OCI-LY3 (cell line): ENCODE results near the gene SLC16A7.

Experiments
- H2AFZ ChIP-seq: fragments of 200-600, 300-600 bp; shearing (Covaris generic); 2 replicates; pipeline ENCODE4 v1.6.0; 2014; ENCODE audit warnings: antibody characterized with exemption, low read depth, low read length
- H3K27ac ChIP-seq: fragments of 200-600, 300-600 bp; sonication (generic); 2 replicates; pipeline ENCODE4 v1.5.1; 2014; ENCODE audit warnings: mild to moderate bottlenecking, low read length, moderate library complexity, mixed read lengths
- H3K27me3 ChIP-seq: fragments of 200-600, 300-600 bp; sonication (generic); 2 replicates; pipeline ENCODE4 v1.6.1; 2014; ENCODE audit warnings: low read depth, low read length, mixed read lengths
- H3K36me3 ChIP-seq: fragments of 200-600, 300-600 bp; sonication (generic); replicated peaks from 2 replicates; pipeline ENCODE3; 2014; ENCODE audit warnings: low read depth, low read length, mixed read lengths
- H3K4me1 ChIP-seq: fragments of 300-600, 200-600 bp; sonication (generic); 2 replicates; pipeline ENCODE4 v1.6.1; 2014; ENCODE audit warnings: low read length, mixed read lengths
- H3K4me2 ChIP-seq: fragments of 200-600, 300-600 bp; sonication (generic); 2 replicates; pipeline ENCODE4 v1.6.1; 2014; ENCODE audit warnings: low read length, mixed read lengths
- H3K4me3 ChIP-seq: fragments of 300-600, 200-600 bp; sonication (generic); 2 replicates; pipeline ENCODE4 v1.5.1; 2014; ENCODE audit warnings: antibody characterized with exemption, mild to moderate bottlenecking, low read length, moderate library complexity
- H3K79me2 ChIP-seq: fragments of 300-600, 200-600 bp; shearing (Covaris generic); 2 replicates; pipeline ENCODE4 v1.6.1; 2014; ENCODE audit warnings: mild to moderate bottlenecking, low read length, mixed read lengths
- H3K9ac ChIP-seq: fragments of 300-600, 200-600 bp; shearing (Covaris generic); 2 replicates; pipeline ENCODE4 v1.6.0; 2014; ENCODE audit warnings: mild to moderate bottlenecking, low read length, moderate library complexity
- H3K9me3 ChIP-seq: fragments of 200-600, 300-600 bp; shearing (Covaris generic); 2 replicates; pipeline ENCODE4 v1.6.1; 2014; ENCODE audit warnings: low read length, mixed read lengths; ENCODE audit not compliant: insufficient read depth
- H4K20me1 ChIP-seq: fragments of 200-600, 300-600 bp; sonication (generic); 2 replicates; pipeline ENCODE4 v1.6.1; 2016; ENCODE audit warnings: low read length, mixed read lengths; ENCODE audit not compliant: insufficient read depth
- CTCF ChIP-seq: fragments of 200-600, 300-600 bp; sonication (generic); IDR thresholded peaks from 2 replicates; pipeline ENCODE4 v1.5.1; 2014; ENCODE audit warnings: antibody characterized with exemption, low read length, low read depth
- EZH2phosphoT487 ChIP-seq: fragments of 200-600 bp; shearing (Covaris generic); IDR thresholded peaks from 2 replicates; pipeline ENCODE4 v1.6.1; 2018; ENCODE audit warnings: antibody characterized with exemption, mixed run types, low read depth

The SLC16A7 gene

GRCh38 chr12:59820594-59821011 is 224.8 kb downstream of the SLC16A7 start:
- Histone ChIP-seq H3K4me2 (no peak overlapping the region), H3K9ac (no peak overlapping the region), H4K20me1 (no peaks in the 10 kb centered on the region), H3K4me1 (no peaks in the 10 kb centered on the region), H3K36me3 (no peaks in the 10 kb centered on the region), H3K4me3 (no peak overlapping the region), H2AFZ (no peak overlapping the region), H3K27me3 (no peaks in the 10 kb centered on the region), H3K79me2 (no peaks in the 10 kb centered on the region), H3K9me3 (no peaks in the 10 kb centered on the region), H3K27ac (no peak overlapping the region)
- TF ChIP-seq CTCF (no peak), EZH2phosphoT487 (no peak)

- Histone ChIP-seq H3K4me1 (no peaks in the 10 kb centered on the region), H2AFZ (no peak overlapping the region), H3K4me3 (no peak overlapping the region), H3K27ac (no peak overlapping the region), H4K20me1 (no peaks in the 10 kb centered on the region), H3K79me2 (no peaks in the 10 kb centered on the region), H3K36me3 (no peaks in the 10 kb centered on the region), H3K9me3 (no peaks in the 10 kb centered on the region), H3K9ac (no peak overlapping the region), H3K27me3 (no peaks in the 10 kb centered on the region), H3K4me2 (no peak overlapping the region)
- TF ChIP-seq EZH2phosphoT487 = no peak
- no peak for TF ChIP-seq CTCF
Measured at GRCh38 chr12:59823567-59823966, 227.7 kb downstream of the SLC16A7 start.

DNA sequence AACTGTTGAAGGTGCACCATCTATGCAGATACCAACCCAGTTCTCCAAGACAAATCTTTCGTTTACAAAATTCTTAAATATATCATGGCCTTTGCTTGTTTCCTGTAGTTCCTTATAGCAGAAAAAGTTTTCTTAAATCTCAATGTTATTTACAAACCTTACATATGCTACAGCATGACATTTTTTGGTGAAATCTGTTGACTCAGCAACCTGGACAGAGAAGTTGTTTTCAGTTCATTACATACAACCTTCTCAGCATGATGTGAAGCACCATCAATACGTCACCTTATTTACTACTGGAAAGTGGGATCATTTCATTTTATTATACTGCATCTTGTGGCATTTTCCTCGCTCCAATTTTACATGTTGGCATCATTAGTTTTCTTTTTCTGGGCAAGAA is 231.9 kb downstream of the SLC16A7 start:
- no peak overlapping the region for H3K27ac ChIP-seq
- no peak overlapping the region for H3K9ac ChIP-seq
- TF ChIP-seq EZH2phosphoT487 = no peak
- no peak for TF ChIP-seq CTCF
- H3K4me1 ChIP-seq = no peaks in the 10 kb centered on the region
- H3K79me2 ChIP-seq = no peaks in the 10 kb centered on the region
- H3K9me3 ChIP-seq = no peaks in the 10 kb centered on the region
- no peaks in the 10 kb centered on the region for H4K20me1 ChIP-seq
- H3K4me3 ChIP-seq = no peak overlapping the region
- no peak overlapping the region for H3K4me2 ChIP-seq
- no peaks in the 10 kb centered on the region for H3K27me3 ChIP-seq
- H2AFZ ChIP-seq = no peak overlapping the region
- H3K36me3 ChIP-seq = no peaks in the 10 kb centered on the region

- Histone ChIP-seq H3K4me1 (no peaks in the 10 kb centered on the region), H3K9ac (no peak overlapping the region), H3K36me3 (no peaks in the 10 kb centered on the region), H4K20me1 (no peaks in the 10 kb centered on the region), H3K4me2 (no peak overlapping the region), H2AFZ (no peak overlapping the region), H3K27ac (no peak overlapping the region), H3K4me3 (no peak overlapping the region), H3K79me2 (no peaks in the 10 kb centered on the region), H3K9me3 (no peaks in the 10 kb centered on the region), H3K27me3 (no peaks in the 10 kb centered on the region)
- no peak for TF ChIP-seq CTCF
- TF ChIP-seq EZH2phosphoT487 = no peak
Measured at GRCh38 chr12:59828521-59828920, 232.7 kb downstream of the SLC16A7 start.
